ENCODE results near the gene GLRX5.

The GLRX5 gene

DNA sequence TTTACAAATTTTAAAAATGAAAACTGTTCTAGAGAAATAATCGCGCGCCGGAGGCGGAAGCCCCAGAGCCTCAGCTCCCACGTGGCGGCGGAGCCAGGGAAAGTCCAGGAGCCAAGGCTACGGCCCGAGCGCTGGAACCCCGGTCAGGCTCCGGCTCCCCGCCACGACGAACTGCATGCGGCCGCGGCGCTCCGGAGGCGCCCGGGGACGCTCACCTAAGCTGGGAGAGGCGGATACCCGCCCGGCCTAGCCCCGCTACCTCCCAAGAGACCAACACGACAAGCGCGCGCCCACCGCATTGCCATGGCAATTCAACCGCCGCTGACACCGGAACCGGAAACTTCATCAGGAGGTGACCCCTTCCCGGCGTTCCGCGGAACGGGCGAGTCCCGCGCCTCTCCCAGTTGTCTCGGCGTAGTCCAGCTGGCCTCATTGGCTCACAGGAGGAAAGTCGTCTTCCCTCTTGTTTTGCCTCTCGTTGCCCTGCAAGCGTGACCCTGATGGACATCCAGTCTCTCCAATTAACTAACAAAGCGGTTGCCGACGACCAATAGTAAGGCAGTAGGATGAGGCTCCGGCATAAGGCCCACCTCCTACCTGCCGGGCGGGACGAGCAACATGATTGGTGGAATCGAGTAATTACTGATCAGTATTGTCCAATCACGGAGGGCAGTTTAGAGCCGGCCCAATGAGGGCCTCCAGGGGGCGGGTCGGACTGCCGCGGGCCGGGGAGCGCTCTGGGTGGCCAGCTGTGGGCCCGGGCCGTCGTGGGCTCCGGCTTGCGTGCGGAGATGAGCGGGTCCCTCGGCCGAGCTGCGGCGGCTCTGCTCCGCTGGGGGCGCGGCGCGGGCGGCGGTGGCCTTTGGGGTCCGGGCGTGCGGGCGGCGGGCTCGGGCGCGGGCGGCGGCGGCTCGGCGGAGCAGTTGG lies at the start of gene GLRX5:
Gene GLRX5 (plus strand): TSS at position 752 of the 927 bp plus-strand sequence. CDS start 40 bp downstream, at position 792.
- H3K4me3 ChIP-seq (replicated peaks; ENCODE audit: low read depth, low read length), result peak within 1 kb of the TSS; percentile 85
- DNase-seq (ENCODE audit: low read depth), result peak; percentile 100
- TF ChIP-seq, protein P1, sequence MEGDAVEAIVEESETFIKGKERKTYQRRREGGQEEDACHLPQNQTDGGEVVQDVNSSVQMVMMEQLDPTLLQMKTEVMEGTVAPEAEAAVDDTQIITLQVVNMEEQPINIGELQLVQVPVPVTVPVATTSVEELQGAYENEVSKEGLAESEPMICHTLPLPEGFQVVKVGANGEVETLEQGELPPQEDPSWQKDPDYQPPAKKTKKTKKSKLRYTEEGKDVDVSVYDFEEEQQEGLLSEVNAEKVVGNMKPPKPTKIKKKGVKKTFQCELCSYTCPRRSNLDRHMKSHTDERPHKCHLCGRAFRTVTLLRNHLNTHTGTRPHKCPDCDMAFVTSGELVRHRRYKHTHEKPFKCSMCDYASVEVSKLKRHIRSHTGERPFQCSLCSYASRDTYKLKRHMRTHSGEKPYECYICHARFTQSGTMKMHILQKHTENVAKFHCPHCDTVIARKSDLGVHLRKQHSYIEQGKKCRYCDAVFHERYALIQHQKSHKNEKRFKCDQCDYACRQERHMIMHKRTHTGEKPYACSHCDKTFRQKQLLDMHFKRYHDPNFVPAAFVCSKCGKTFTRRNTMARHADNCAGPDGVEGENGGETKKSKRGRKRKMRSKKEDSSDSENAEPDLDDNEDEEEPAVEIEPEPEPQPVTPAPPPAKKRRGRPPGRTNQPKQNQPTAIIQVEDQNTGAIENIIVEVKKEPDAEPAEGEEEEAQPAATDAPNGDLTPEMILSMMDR (IDR thresholded peaks at IDR 0.05; ENCODE audit: low read length, missing control alignments), result no peak

GRCh38 chr14:95485222-95485819 lies 49.5 kb upstream of the GLRX5 start:
- TF ChIP-seq, protein P1 (IDR thresholded peaks at IDR 0.05; ENCODE audit: low read length, missing control alignments), result no peak
- no peak for DNase-seq (ENCODE audit: low read depth)
- H3K4me3 ChIP-seq (replicated peaks; ENCODE audit: low read depth, low read length), result no peak overlapping the region

GRCh38 chr14:95486875-95487668 lies 47.8 kb upstream of the GLRX5 start:
- TF ChIP-seq, protein P1 (IDR thresholded peaks at IDR 0.05; ENCODE audit: low read length, missing control alignments), result no peak
- no peak overlapping the region for H3K4me3 ChIP-seq (replicated peaks; ENCODE audit: low read depth, low read length)
- DNase-seq (ENCODE audit: low read depth), result no peak

DNA sequence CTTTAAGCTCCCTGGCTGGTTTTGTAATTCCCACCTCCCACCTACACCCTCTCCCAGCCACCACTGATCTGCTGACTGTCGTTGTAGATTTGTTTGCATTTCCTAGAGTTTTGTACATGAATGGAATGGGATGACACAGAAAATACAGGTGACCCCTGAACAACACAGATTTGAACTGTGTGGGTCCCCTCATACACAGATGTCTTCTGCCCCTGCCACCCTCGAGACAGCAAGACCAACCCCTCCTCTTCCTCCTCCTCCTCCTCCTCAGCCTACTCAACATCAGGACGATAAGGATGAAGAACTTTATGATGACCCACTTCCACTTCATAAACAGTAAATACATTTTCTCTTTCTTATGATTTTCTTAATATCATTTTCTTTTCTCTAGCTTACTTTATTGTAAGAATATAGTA lies 47.2 kb upstream of the GLRX5 start:
- TF ChIP-seq, protein P1 (IDR thresholded peaks at IDR 0.05; ENCODE audit: low read length, missing control alignments), result no peak
- DNase-seq (ENCODE audit: low read depth), result no peak
- H3K4me3 ChIP-seq (replicated peaks; ENCODE audit: low read depth, low read length), result no peak overlapping the region

DNA sequence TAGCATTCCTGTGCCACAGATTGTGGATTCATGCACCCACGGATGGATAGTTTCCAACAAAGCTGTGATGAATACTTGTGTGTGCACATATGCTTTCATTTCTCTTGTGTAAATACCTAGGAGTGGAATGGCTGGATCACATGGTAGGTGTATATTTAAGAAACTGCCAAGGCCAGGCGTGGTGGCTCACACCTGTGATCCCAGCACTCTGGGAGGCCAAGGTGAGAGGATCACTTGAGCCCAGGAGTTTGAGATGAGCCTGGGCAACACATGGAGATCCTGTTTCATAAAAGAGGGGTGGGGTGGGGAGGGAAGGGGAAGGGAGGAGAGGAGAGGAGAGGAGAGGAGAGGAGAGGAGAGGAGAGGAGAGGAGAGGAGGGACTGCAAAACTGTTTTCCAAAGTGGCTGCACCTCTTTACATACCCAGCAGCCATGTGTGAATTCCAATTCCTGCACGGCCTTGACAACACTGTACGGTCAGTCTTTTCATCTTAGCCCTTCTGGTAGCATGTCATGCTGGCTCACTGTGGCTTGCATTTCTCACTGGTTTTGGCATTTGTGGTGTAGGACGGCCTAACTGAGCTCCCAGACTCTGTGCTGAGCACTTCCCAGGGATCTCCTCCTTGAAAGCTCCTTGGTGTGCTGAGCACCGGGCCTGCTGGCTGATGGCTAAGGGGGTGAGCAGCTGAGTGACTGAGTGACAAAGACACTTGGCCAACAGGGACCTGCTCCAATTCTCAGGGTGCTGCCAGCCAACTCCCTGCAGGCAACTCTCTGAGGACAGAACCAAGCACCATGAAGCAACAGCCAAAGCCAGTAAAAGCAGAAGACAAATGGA lies 46.3 kb upstream of the GLRX5 start:
- no peak overlapping the region for H3K4me3 ChIP-seq (replicated peaks; ENCODE audit: low read depth, low read length)
- TF ChIP-seq, protein P1 (IDR thresholded peaks at IDR 0.05; ENCODE audit: low read length, missing control alignments), result no peak
- no peak for DNase-seq (ENCODE audit: low read depth)

Measured in fibroblast of pulmonary artery (primary cell).